ENCODE data around the gene GRM6. TPM values are rescaled to one million over a fixed set of nuclear protein-coding genes. Genes with fewer than 3 reads are reported as not detected.

Gene GRM6
- total and polyA plus RNA-seq, 12 donors = not detected

DNA sequence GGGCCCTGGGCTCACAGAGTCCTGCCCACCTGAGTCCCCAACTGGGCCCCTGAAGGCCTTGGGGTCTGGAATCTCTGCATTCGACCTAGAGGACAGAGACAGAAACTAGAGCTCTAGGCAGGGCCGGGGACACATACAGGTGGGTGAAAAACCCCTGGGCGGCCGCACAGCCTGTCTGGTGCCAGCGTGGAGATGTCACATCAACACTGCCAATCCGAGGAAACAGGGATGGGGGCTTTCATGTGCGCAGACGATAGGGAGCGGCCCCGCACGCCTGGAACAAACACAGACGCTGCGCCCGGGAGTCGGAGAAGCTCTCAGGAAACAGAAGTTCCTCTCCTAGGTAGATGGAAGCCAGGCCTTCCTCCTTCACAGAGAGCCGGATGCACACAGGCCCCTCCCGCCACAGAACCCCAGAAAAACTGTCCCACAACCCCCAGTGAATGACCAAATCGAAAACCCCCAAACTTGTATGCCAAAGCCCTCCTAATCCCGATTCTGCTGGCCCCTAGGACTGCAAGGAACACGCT is 1.8 kb downstream of the GRM6 start:
- TF ChIP-seq, protein P1, sequence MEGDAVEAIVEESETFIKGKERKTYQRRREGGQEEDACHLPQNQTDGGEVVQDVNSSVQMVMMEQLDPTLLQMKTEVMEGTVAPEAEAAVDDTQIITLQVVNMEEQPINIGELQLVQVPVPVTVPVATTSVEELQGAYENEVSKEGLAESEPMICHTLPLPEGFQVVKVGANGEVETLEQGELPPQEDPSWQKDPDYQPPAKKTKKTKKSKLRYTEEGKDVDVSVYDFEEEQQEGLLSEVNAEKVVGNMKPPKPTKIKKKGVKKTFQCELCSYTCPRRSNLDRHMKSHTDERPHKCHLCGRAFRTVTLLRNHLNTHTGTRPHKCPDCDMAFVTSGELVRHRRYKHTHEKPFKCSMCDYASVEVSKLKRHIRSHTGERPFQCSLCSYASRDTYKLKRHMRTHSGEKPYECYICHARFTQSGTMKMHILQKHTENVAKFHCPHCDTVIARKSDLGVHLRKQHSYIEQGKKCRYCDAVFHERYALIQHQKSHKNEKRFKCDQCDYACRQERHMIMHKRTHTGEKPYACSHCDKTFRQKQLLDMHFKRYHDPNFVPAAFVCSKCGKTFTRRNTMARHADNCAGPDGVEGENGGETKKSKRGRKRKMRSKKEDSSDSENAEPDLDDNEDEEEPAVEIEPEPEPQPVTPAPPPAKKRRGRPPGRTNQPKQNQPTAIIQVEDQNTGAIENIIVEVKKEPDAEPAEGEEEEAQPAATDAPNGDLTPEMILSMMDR (IDR thresholded peaks at IDR 0.05) = no peak
- no peak for ATAC-seq
- 65 to 67% methylated on average over 20 of the region's 20 CpGs for WGBS, 2 donors

DNA sequence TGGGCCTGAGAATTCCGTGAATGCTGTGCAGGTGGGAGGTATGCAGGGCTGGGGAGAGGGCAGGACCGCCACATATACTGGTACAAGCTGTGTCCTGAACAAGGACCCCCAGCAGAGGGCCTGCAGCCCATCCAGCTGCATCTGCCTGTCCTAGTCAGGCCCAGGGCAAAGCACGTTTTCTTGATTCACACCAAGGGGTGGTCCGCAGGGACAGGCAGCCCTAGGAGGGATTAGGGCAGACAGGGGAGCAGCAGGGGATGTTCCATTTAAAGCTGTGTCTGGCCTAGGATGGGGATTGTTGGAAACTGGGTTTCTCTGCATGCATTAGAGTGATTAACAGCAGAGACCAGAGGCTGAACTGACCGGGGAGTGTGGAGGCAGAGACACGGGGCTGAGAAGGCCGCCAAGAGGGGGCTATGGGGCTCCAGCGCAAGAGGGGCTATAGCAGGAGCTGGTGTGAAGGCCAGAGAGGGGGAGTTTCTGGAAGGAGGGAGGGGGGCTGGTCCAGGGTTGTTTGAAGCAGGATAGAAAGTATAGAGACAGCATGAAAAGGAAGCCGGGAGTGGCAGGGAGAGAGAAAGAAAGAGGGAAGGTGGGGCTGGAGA is 2.7 kb downstream of the GRM6 start:
- WGBS, 2 donors = 47 to 57% methylated on average over 9 of the region's 9 CpGs
- no peak for DNase-seq
- H3K9me3 ChIP-seq = peaks cover 0 to 37% (median 4%) of the 10 kb centered on the region in 11 donors
- peaks cover 11 to 58% (median 47%) of the 10 kb centered on the region in 7 donors for H3K27me3 ChIP-seq
- no peak overlapping the region for H3K4me3 ChIP-seq
- no peaks in the 10 kb centered on the region for H3K36me3 ChIP-seq
- TF ChIP-seq, protein P1 (IDR thresholded peaks at IDR 0.05) = no peak
- no peak overlapping the region for H3K27ac ChIP-seq
- ATAC-seq = no peak
- intact Hi-C loops (cut with DNase I) = no loop called here
- H3K4me1 ChIP-seq = peaks cover 0 to 2% (median 0%) of the 10 kb centered on the region in 9 donors

More for the DNA sequence above, 1.8 kb downstream of the GRM6 start:
- H3K36me3 ChIP-seq = no peaks in the 10 kb centered on the region
- peaks cover 11 to 58% (median 47%) of the 10 kb centered on the region in 7 donors for H3K27me3 ChIP-seq
- H3K4me1 ChIP-seq = peaks cover 0 to 2% (median 0%) of the 10 kb centered on the region in 9 donors
- DNase-seq = no peak
- intact Hi-C loops (cut with DNase I) = no loop called here
- H3K4me3 ChIP-seq = no peak overlapping the region
- H3K27ac ChIP-seq = no peak overlapping the region
- H3K9me3 ChIP-seq = peaks cover 0 to 29% (median 4%) of the 10 kb centered on the region in 11 donors

DNA sequence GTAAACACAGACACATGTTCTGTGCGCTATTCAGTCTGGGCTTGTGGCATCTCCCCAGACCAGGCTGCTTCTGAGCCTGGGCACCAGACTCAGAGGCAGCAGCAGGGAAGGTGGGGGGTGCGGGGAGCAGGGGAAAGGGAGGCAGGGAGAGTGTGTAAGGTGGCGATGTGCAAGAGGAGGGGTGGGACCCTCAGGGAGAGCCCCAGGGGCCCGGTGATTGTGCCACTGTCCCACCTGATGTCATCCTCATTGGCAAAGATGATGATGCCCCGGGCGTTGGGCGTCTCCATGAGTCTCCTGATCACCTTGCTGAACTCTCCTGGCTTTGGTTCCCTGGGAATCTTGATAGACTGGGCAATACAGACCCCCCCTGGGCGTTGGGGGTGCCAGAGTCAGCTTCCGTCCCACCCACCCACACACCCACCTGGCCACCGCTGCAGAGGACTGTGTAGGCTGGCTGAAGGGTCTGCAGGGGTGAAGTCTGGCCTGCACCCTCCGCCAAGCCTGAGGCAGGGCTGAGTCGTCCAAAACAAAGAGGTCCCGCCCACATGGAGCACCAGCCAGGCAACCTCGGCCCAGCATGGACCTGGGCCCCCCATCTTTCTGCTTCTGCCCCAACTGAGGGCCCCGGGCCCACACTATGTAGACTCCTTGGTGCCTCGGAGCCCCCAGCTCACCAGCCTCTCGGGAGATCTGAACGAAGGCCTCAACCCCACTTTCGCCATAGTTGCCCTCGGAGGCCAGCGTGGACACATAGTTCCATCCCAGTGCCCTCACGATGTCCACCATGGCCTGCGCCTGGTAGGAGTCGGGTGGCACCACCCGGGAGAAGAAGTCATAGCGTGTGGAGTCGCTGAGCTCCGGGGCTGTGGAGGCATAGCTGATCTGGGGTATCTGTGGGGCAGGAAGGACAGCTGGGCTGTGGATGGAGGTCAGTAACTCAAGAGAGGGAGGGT is 3.7 kb downstream of the GRM6 start:
- intact Hi-C loops (cut with DNase I) = no loop called here
- peaks cover 0 to 2% (median 0%) of the 10 kb centered on the region in 9 donors for H3K4me1 ChIP-seq
- H3K36me3 ChIP-seq = no peaks in the 10 kb centered on the region
- H3K9me3 ChIP-seq = peaks cover 0 to 46% (median 13%) of the 10 kb centered on the region in 11 donors
- TF ChIP-seq, protein P1 (IDR thresholded peaks at IDR 0.05) = no peak
- no peak overlapping the region for H3K27ac ChIP-seq
- H3K27me3 ChIP-seq = peaks cover 11 to 50% (median 43%) of the 10 kb centered on the region in 7 donors
- ATAC-seq (no peak), DNase-seq (no peak)
- no peak overlapping the region for H3K4me3 ChIP-seq
- WGBS, 2 donors = 88 to 91% methylated on average over 28 of the region's 28 CpGs

DNA sequence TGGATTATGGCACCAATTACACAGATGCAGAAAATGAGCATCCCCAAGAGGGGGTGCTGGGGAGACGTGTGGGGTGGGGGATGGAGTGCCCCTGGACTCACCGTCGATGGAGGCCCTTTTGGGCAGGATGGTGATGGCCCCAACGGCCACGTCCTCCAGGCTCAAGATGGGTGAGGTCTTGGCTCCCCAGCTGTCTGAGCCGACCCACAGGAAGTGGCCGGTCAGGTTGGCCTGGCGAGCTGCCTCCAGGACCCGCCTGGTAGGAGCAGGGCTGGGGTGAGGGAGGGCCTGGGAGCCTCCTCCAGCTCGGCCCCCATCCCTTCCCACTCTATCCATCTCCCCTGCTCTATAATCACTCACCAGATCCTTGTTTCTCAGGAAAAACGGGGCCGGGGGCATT is 4.6 kb downstream of the GRM6 start:
- H3K9me3 ChIP-seq = peaks cover 0 to 56% (median 21%) of the 10 kb centered on the region in 11 donors
- DNase-seq = no peak
- H3K4me3 ChIP-seq = no peak overlapping the region
- WGBS, 2 donors = 90 to 91% methylated on average over 12 of the region's 12 CpGs
- intact Hi-C loops (cut with DNase I) = no loop called here
- TF ChIP-seq, protein P1 (IDR thresholded peaks at IDR 0.05) = no peak
- ATAC-seq = no peak
- H3K27me3 ChIP-seq = peaks cover 11 to 40% (median 33%) of the 10 kb centered on the region in 7 donors
- H3K4me1 ChIP-seq = peaks cover 0 to 2% (median 0%) of the 10 kb centered on the region in 9 donors
- no peak overlapping the region for H3K27ac ChIP-seq
- no peaks in the 10 kb centered on the region for H3K36me3 ChIP-seq
